ENCODE results near the gene GPC6.

- TF ChIP-seq CTCF (IDR thresholded peaks at IDR 0.05) (no peak), POLR2AphosphoS5 (IDR thresholded peaks at IDR 0.05; ENCODE audit: insufficient read depth in 1 of 2, low read depth in 1 of 2) (no peak), POLR2A (IDR thresholded peaks at IDR 0.05) (no peak)
Measured at GRCh38 chr13:94415500-94416237, 1189.1 kb downstream of the GPC6 start.

Measured in vagina (tissue), 2 donors.